ENCODE data around the gene DHX29. TPM values are rescaled to one million over a fixed set of nuclear protein-coding genes. Genes with fewer than 3 reads are reported as not detected.

DHX29 gene
- polyA plus RNA-seq, 12 donors: 21.8 to 35.8 (median 29.3) TPM; not detected in 1

GRCh38 chr5:55234121-55234700, 73.3 kb downstream of the DHX29 start:
- no peak for DNase-seq

- no peak for DNase-seq
Observed at GRCh38 chr5:55232985-55233928, 74.2 kb downstream of the DHX29 start, which contains the start of gene CCNO. CCNO (minus strand) TSS chr5:55233608; CDS start chr5:55233523, 85 bp downstream.

GRCh38 chr5:55232271-55232984, 75.1 kb downstream of the DHX29 start:
- no peak for DNase-seq

- no peak for DNase-seq
Observed at GRCh38 chr5:55231919-55232270, 75.6 kb downstream of the DHX29 start.

- DNase-seq: no peak
Observed at GRCh38 chr5:55231029-55231918, 76.2 kb downstream of the DHX29 start.

GRCh38 chr5:55230086-55230629, 77.3 kb downstream of the DHX29 start:
- no peak for DNase-seq

- no peak for DNase-seq
Observed at GRCh38 chr5:55227664-55228430, 79.6 kb downstream of the DHX29 start.

GRCh38 chr5:55226934-55227663, 80.4 kb downstream of the DHX29 start, which contains the start of gene MCIDAS:
MCIDAS (minus strand) TSS chr5:55227315; CDS start chr5:55227138, 177 bp downstream.
- DNase-seq: no peak

- no peak for DNase-seq
Observed at GRCh38 chr5:55226027-55226933, 81.2 kb downstream of the DHX29 start.

- no peak for DNase-seq
Observed at GRCh38 chr5:55225346-55225745, 82.1 kb downstream of the DHX29 start.

- no peak for DNase-seq
Observed at GRCh38 chr5:55223812-55224240, 83.7 kb downstream of the DHX29 start.

- DNase-seq: no peak
Observed at GRCh38 chr5:55222985-55223811, 84.3 kb downstream of the DHX29 start.

GRCh38 chr5:55222092-55222984, 85.2 kb downstream of the DHX29 start:
- no peak for DNase-seq

- no peak for DNase-seq
Observed at GRCh38 chr5:55220433-55221185, 86.9 kb downstream of the DHX29 start.

GRCh38 chr5:55219770-55220169, 87.7 kb downstream of the DHX29 start:
- no peak for DNase-seq

- DNase-seq: no peak
Observed at GRCh38 chr5:55218967-55219366, 88.5 kb downstream of the DHX29 start.

All from muscle of arm (tissue), 12 donors.